Measurements from ENCODE around the gene MBTPS1.

MBTPS1 gene

DNA sequence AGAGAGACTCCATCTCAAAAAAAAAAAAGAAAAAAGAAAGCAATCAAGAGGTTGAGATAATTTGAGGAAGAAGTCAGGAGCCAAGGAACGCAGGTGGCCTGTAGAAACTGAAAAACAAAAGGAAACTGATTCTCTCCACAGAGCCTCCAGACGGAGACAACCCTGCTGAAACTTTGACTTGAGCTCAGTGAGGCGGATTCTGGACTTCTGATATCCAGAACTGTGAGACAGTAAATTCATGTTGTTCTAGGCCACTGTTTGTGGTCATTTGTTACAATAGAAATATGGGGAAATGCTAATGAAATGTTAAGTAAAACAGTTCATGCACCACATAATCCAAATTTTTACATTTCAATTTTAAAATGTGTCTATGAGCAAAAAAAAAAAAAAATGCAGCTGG is 5.2 kb downstream of the MBTPS1 start:
- no peak for DNase-seq (ENCODE audit: low read depth, low spot score)
- TF ChIP-seq, protein P1, sequence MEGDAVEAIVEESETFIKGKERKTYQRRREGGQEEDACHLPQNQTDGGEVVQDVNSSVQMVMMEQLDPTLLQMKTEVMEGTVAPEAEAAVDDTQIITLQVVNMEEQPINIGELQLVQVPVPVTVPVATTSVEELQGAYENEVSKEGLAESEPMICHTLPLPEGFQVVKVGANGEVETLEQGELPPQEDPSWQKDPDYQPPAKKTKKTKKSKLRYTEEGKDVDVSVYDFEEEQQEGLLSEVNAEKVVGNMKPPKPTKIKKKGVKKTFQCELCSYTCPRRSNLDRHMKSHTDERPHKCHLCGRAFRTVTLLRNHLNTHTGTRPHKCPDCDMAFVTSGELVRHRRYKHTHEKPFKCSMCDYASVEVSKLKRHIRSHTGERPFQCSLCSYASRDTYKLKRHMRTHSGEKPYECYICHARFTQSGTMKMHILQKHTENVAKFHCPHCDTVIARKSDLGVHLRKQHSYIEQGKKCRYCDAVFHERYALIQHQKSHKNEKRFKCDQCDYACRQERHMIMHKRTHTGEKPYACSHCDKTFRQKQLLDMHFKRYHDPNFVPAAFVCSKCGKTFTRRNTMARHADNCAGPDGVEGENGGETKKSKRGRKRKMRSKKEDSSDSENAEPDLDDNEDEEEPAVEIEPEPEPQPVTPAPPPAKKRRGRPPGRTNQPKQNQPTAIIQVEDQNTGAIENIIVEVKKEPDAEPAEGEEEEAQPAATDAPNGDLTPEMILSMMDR (IDR thresholded peaks at IDR 0.05; ENCODE audit: low read depth, low read length), result no peak
- H3K4me3 ChIP-seq (ENCODE audit: low read depth, low read length), result no peak overlapping the region
- in situ Hi-C loops (cut with HindIII; ENCODE audit: low sequenced_read_pairs), result no loop called here

DNA sequence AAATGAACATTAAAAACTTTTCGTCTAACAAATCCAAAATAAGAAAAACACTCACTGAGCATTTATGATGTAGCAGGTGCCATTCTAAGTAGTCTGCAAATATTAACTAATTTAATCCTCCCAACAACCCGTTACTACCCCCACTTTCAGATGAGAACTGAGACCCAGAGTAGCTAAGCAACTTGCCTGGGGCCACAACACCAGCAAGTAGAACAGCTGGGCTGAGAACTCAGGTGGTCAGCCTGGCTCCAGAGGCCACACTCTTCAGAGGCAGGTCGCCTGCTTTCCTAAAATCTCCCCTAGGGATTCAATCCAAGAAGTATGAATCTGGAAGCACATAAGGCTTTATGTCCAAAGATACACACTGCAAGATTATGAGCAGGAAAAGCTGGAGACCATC is 6.2 kb downstream of the MBTPS1 start:
- TF ChIP-seq, protein P1 (IDR thresholded peaks at IDR 0.05; ENCODE audit: low read depth, low read length), result no peak
- no peak for DNase-seq (ENCODE audit: low read depth, low spot score)
- H3K4me3 ChIP-seq (ENCODE audit: low read depth, low read length), result no peak overlapping the region
- in situ Hi-C loops (cut with HindIII; ENCODE audit: low sequenced_read_pairs), result no loop called here

DNA sequence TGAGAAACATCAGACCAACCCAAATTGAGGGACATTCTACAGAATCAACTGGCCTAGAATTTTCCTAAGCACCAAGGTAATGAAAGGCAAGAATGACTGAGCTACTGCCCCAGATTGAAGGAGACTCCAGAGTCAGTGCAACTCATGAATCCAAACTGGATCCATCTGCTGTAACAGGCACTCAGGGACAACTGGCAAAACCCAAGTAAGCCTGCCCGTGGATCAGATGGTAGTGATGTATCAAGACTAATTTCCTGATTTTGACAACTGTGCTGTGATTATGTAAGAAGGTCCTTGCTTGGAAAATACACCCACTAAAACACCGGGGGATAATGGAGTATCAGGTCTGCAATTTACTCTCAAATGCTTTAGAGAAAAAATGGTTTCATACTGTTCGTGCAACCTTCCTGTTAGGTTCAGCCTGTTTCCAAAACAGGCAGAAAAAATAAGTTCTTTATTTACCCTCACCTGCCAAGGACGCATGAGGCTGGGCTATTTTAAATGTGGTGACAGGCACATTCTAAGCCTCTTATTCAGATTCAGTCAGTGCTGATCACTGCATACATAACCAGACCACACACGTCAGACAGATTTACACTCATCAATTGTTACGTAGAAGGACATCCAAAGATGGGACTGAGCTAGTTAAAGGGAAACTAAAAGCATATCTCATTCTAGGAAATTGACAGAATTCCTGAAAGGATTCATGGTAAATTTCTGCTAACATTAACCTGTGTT is 7.0 kb downstream of the MBTPS1 start:
- DNase-seq (ENCODE audit: low read depth, low spot score), result no peak
- in situ Hi-C loops (cut with HindIII; ENCODE audit: low sequenced_read_pairs), result no loop called here
- TF ChIP-seq, protein P1 (IDR thresholded peaks at IDR 0.05; ENCODE audit: low read depth, low read length), result no peak

DNA sequence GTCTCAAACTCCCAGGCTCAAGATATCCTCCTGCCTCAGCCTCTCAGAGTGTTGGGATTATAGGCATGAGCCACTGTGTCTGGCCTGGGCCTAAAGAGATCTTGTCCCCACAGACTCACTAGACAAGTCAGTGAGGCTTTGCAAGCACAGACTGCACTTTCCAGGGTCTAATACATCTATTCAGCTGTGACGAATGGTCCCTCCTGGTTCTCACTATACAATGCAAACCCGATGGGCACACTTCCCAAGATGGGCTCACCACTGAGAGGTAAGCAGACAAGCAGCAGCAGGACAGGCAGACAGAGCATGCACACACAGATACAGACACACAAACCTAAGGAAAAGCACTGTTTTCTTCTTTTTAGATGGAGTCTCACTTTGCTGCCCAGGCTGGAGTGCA is 8.8 kb downstream of the MBTPS1 start:
- no peak for DNase-seq (ENCODE audit: low read depth, low spot score)

More for the DNA sequence above, 7.0 kb downstream of the MBTPS1 start:
- H3K4me3 ChIP-seq (ENCODE audit: low read depth, low read length), result no peak overlapping the region

DNA sequence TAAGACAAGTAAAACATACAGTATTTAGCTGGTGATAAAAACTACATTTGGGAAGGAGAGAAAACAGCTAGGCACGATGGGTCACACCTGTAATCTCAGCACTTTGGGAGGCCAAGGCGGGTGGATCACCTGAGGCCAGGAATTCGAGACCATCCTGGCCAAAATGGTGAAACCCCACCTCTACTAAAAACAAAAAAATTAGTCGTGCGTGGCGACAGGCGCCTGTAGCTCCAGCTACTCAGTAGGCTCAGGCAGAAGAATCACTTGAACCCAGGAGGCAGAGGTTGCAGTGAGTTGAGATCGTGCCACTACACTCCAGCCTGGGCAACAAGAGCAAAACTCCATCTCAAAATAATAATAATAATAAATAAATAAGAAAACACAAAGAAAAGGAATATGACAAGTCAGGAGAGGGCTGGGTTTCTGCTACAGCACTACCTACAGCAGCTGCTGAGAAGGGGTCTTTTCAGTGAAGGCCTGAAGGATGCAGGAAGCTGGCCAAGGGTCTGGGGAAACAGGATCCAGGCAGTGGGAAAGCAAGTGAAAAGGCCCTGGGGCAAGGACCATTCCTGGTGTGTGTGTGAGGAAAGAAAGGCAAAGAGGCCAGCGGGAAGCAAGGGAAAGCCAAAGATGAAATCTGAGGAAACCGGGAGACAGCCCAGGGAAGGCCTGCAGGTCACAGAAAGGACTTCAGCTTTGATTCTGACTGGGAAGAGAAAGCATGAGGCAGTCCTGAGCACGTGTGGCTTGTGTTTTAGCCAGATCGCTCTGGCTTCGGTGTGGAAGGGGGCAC is 10.6 kb downstream of the MBTPS1 start:
- TF ChIP-seq, protein P1 (IDR thresholded peaks at IDR 0.05; ENCODE audit: low read depth, low read length), result no peak
- no peak overlapping the region for H3K4me3 ChIP-seq (ENCODE audit: low read depth, low read length)
- in situ Hi-C loops (cut with HindIII; ENCODE audit: low sequenced_read_pairs), result no loop called here
- no peak for DNase-seq (ENCODE audit: low read depth, low spot score)

More for the DNA sequence above, 8.8 kb downstream of the MBTPS1 start:
- in situ Hi-C loops (cut with HindIII; ENCODE audit: low sequenced_read_pairs), result no loop called here
- H3K4me3 ChIP-seq (ENCODE audit: low read depth, low read length), result no peak overlapping the region
- TF ChIP-seq, protein P1 (IDR thresholded peaks at IDR 0.05; ENCODE audit: low read depth, low read length), result no peak

DNA sequence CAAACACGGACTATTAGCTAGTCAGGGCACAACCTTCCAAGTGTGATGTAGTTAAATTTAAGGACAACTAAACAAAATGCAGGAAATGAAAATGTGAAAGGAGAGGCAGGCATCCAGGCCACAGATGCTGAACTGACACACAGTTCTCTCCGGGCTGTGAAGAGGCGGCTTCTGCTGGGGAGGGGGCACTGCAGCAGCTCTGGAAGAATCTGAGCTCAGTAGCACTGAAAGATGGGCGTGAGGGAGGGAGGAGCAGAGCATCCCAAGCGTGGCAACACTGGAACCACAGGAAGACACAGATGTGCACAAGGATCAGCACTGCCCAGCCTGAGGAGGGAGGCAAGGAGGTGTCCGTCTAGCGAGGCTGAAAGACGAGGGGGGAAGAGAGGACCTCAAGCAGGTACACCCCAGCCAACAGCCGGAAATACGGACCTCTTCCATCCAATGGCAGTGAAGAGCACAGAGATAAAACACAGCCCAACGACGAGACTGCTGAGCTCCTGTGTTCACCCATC is 11.4 kb downstream of the MBTPS1 start:
- TF ChIP-seq, protein P1 (IDR thresholded peaks at IDR 0.05; ENCODE audit: low read depth, low read length), result no peak
- H3K4me3 ChIP-seq (ENCODE audit: low read depth, low read length), result no peak overlapping the region
- in situ Hi-C loops (cut with HindIII; ENCODE audit: low sequenced_read_pairs), result no loop called here
- DNase-seq (ENCODE audit: low read depth, low spot score), result no peak

All from astrocyte of the spinal cord (primary cell).